Keratinocyte (primary cell): ENCODE measurements around the gene PLA2G2F.

Experiments
- EZH2 ChIP-seq: IDR thresholded peaks from one replicate; pipeline ENCODE4 v1.6.1; 2012; ENCODE audit warnings: inconsistent platforms, mild to moderate bottlenecking, low read length, moderate library complexity
- TF ChIP-seq, protein P1 (sequence below), 3 experiments: IDR thresholded peaks in 1 of 3; conservative IDR thresholded peaks in 1 of 3; optimal IDR thresholded peaks in 1 of 3; 2 replicates in 2 of 3; 3 replicates in 1 of 3; pipeline versions ENCODE3 to v1.5.1; 2011; ENCODE audit warnings: low read length in 3 of 3, mild to moderate bottlenecking in 3 of 3, moderate library complexity in 2 of 3, control low read depth in 1 of 3, inconsistent platforms in 1 of 3; ENCODE audit not compliant: insufficient read depth in 2 of 3; ENCODE audit errors: extremely low read depth in 1 of 3

DNA sequence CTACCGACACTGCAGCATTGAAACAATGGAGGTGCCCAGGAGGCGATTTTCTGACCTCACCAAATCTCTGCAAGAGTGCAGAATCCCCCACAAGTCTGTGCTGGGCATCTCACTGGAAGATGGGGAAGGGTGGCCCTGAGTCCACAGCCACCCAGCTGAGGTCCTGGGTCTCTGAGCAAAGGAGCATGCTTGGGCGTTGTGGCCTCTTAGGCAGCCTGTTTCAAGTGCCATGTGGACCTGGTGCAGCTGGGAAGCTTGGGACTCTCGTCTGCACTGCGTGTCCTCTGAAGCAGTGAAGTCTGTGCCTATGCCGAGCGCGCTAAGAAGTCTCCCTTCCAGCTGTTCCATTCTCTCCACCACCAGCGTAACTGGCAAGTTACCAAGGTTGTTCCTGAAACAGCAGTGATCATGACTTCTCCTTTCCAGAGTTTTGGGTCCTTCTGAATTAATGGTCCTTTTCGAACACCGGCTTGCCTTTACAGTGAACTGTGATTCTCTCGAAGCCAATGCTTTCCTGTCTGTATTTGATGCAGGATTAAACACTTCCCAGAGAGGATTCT lies 52.2 kb downstream of the PLA2G2F start:
- TF ChIP-seq, protein P1, sequence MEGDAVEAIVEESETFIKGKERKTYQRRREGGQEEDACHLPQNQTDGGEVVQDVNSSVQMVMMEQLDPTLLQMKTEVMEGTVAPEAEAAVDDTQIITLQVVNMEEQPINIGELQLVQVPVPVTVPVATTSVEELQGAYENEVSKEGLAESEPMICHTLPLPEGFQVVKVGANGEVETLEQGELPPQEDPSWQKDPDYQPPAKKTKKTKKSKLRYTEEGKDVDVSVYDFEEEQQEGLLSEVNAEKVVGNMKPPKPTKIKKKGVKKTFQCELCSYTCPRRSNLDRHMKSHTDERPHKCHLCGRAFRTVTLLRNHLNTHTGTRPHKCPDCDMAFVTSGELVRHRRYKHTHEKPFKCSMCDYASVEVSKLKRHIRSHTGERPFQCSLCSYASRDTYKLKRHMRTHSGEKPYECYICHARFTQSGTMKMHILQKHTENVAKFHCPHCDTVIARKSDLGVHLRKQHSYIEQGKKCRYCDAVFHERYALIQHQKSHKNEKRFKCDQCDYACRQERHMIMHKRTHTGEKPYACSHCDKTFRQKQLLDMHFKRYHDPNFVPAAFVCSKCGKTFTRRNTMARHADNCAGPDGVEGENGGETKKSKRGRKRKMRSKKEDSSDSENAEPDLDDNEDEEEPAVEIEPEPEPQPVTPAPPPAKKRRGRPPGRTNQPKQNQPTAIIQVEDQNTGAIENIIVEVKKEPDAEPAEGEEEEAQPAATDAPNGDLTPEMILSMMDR (optimal IDR thresholded peaks at IDR 0.05 in 1 of 3, IDR thresholded peaks at IDR 0.05 in 1 of 3, conservative IDR thresholded peaks at IDR 0.05 in 1 of 3; ENCODE audit: extremely low read depth in 1 of 3, insufficient read depth in 2 of 3, low read length in 3 of 3) = no peak
- no peak for TF ChIP-seq EZH2
